Activated CD4-positive, alpha-beta memory T cell treated with anti-CD3 and anti-CD28 coated beads, Interleukin-2, amount 10 ng/mL, durations not matched to agents 7 days and 5 days (primary cell): ENCODE measurements around the gene SLC2A11. TPM values are rescaled to one million over a fixed set of nuclear protein-coding genes. Genes with fewer than 3 reads are reported as not detected.

ENCODE experiments used
- CTCF ChIA-PET: fragments of 350-600 bp; sonication (Branson Sonifier 250); formaldehyde crosslinking; loops from one replicate; lab custom pipeline; 2021; ENCODE audit warnings: antibody characterized with exemption, inconsistent platforms; lab: Charles Lee
- POLR2A ChIA-PET: fragments of 350-600 bp; sonication (Branson Sonifier 250); formaldehyde crosslinking; loops from one replicate; lab custom pipeline; 2021; ENCODE audit warnings: antibody characterized with exemption; lab: Charles Lee
- DNase-seq: peaks from one replicate; pipeline ENCODE4 v3.0.0-alpha.2; 2020
- H3K27ac Mint-ChIP-seq: one replicate; pipeline ENCODE4 v1.8.0; 2021; ENCODE audit warnings: mild to moderate bottlenecking, mixed read lengths
- H3K27me3 Mint-ChIP-seq: one replicate; pipeline ENCODE4 v1.8.0; 2021; ENCODE audit warnings: mixed read lengths
- H3K36me3 Mint-ChIP-seq: one replicate; pipeline ENCODE4 v1.8.0; 2021; ENCODE audit warnings: low read depth, mixed read lengths
- H3K4me1 Mint-ChIP-seq: one replicate; pipeline ENCODE4 v1.8.0; 2021; ENCODE audit warnings: mixed read lengths
- H3K4me3 Mint-ChIP-seq: one replicate; pipeline ENCODE4 v1.8.0; 2021; ENCODE audit warnings: mild to moderate bottlenecking, mixed read lengths
- H3K9me3 Mint-ChIP-seq: one replicate; pipeline ENCODE4 v1.8.0; 2021; ENCODE audit warnings: mixed read lengths
- total RNA-seq, 2 experiments: library from RNA; stranded (reverse); gene quantifications; one replicate each; pipeline ENCODE4 v1.2.3, GENCODE V29; 2021

Gene SLC2A11
- total RNA-seq, 2 experiments from 2014 or later = 6.5 TPM

DNA sequence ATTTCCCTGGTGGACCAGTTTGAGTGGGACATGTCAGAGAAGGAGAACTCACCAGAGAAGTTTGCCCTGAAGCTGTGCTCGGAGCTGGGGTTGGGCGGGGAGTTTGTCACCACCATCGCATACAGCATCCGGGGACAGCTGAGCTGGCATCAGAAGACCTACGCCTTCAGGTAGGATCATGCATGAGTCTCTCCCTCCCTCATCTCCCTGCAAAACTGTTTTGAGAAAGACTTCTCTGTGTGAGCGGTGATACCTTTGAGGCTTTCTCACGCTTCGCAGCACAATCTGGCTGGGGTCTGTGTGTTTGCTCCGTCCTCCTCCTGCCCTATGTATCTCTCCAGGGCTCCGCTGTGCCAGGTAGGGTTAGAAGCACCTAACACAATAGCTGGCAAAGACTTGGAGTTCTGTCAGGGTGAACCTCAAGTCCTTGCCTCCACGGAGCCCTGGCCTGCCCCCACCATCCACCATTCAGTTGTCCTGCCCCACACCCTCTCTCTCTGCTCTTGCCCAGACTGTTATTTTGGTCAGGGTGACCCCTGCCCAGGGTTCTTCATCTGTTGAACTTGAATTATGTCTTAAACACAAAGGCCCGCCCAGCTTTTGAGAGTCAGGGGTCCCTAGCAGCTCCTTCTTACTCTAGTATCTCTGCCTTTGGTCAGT lies 32.3 kb upstream of the SLC2A11 start:
- Mint-ChIP-seq H3K36me3 (peaks cover 64% of the 10 kb centered on the region), H3K27ac (peak overlapping the region; percentile 88), H3K4me3 (no peak overlapping the region), H3K4me1 (peaks cover 40% of the 10 kb centered on the region), H3K9me3 (no peaks in the 10 kb centered on the region), H3K27me3 (no peaks in the 10 kb centered on the region)
- POLR2A ChIA-PET = interaction anchor here (0.6 to 1.6 kb wide), 3 partner anchors 32 to 147 kb away, joined by 3 to 4 read pairs (median 3); partner anchors contain the start of gene SLC2A11
- CTCF ChIA-PET = interaction anchor here (0.7 to 1.5 kb wide), 4 partner anchors 11 to 69 kb away, joined by 3 to 5 read pairs (median 4); partner anchors contain the start of genes MIF and SLC2A11
- DNase-seq = no peak

DNA sequence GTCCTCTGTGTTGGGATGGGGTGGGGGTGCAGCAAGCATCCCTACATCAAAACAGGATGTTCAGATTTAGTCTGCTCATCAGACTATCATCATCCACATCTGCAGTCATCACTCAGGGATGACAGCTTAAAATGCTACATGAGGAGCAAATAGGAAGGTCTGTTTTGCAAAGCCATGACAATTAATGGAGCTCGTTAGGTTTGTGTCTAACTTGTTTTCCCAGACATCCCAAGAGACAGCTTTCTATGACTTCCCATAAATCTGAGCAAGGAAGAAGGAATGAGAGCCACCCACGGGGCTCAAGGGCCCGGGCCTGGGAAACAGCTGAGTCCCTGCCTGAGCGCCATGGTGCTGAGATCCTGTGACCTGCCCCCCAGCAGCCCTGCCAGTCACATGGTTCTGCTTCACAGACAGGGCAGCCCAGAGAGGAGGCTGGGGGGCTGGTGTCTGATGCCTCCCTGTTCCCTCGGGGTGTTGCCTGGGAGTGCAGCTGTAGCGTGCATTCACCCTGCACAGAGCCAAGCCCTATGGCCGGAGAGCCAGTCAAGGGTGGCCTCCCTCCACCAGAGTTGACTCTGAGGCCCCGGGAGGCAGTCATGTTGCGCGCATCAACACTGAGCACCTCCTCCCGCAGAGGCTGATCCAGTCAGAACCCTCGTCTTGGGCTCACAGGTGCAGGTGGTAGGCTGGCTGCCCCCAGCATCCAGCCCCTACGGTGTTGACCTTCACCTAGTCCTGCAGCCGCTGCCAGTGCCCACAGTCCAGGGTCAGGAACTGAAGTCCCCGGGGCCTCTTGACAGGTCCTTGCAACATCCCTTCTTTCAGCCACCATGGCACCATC lies 30.9 kb upstream of the SLC2A11 start:
- H3K4me3 Mint-ChIP-seq = no peak overlapping the region
- ChIA-PET POLR2A (interaction anchor here (0.9 kb wide), 1 partner anchor 8 kb away, joined by 3 read pairs; no protein-coding TSS in a partner anchor), CTCF (interaction anchor here (0.7 to 1.5 kb wide), 3 partner anchors 12 to 31 kb away, joined by 3 to 5 read pairs (median 5); partner anchors contain the start of gene SLC2A11)
- H3K27ac Mint-ChIP-seq = peak overlapping the region; percentile 88
- no peaks in the 10 kb centered on the region for H3K9me3 Mint-ChIP-seq
- no peak for DNase-seq
- peaks cover 58% of the 10 kb centered on the region for H3K36me3 Mint-ChIP-seq
- no peaks in the 10 kb centered on the region for H3K27me3 Mint-ChIP-seq
- H3K4me1 Mint-ChIP-seq = peaks cover 28% of the 10 kb centered on the region

- H3K27ac Mint-ChIP-seq = no peak overlapping the region
- no peak for DNase-seq
- no peaks in the 10 kb centered on the region for H3K9me3 Mint-ChIP-seq
- ChIA-PET CTCF (no interaction called here), POLR2A (no interaction called here)
- no peak overlapping the region for H3K4me3 Mint-ChIP-seq
- H3K36me3 Mint-ChIP-seq = peaks cover 52% of the 10 kb centered on the region
- H3K4me1 Mint-ChIP-seq = peaks cover 23% of the 10 kb centered on the region
- H3K27me3 Mint-ChIP-seq = no peaks in the 10 kb centered on the region
These were observed 30.2 kb upstream of the SLC2A11 start for GRCh38 chr22:23827351-23827995.

- peaks cover 37% of the 10 kb centered on the region for H3K36me3 Mint-ChIP-seq
- peaks cover 15% of the 10 kb centered on the region for H3K4me1 Mint-ChIP-seq
- no peak for DNase-seq
- no peaks in the 10 kb centered on the region for H3K27me3 Mint-ChIP-seq
- CTCF ChIA-PET = interaction anchor here (1.9 kb wide), 1 partner anchor 22 kb away, joined by 7 read pairs; no protein-coding TSS in a partner anchor
- no peaks in the 10 kb centered on the region for H3K9me3 Mint-ChIP-seq
- H3K4me3 Mint-ChIP-seq = no peak overlapping the region
- POLR2A ChIA-PET = interaction anchor here (0.9 kb wide), 1 partner anchor 10 kb away, joined by 3 read pairs; the partner anchor contains the start of gene DERL3
- H3K27ac Mint-ChIP-seq = peak overlapping the region; percentile 38
These were observed 28.6 kb upstream of the SLC2A11 start for GRCh38 chr22:23828800-23829680.

GRCh38 chr22:23829845-23830372 lies 27.8 kb upstream of the SLC2A11 start:
- no peak for DNase-seq
- no peak overlapping the region for H3K4me3 Mint-ChIP-seq
- peaks cover 35% of the 10 kb centered on the region for H3K36me3 Mint-ChIP-seq
- ChIA-PET POLR2A (no interaction called here), CTCF (interaction anchor here (1.9 kb wide), 1 partner anchor 21 kb away, joined by 7 read pairs; no protein-coding TSS in a partner anchor)
- peaks cover 15% of the 10 kb centered on the region for H3K4me1 Mint-ChIP-seq
- no peaks in the 10 kb centered on the region for H3K9me3 Mint-ChIP-seq
- H3K27me3 Mint-ChIP-seq = no peaks in the 10 kb centered on the region
- no peak overlapping the region for H3K27ac Mint-ChIP-seq

GRCh38 chr22:23831261-23831660 lies 26.4 kb upstream of the SLC2A11 start:
- Mint-ChIP-seq H3K4me1 (peaks cover 7% of the 10 kb centered on the region), H3K27ac (no peak overlapping the region), H3K27me3 (no peaks in the 10 kb centered on the region), H3K36me3 (peaks cover 26% of the 10 kb centered on the region), H3K4me3 (no peak overlapping the region), H3K9me3 (no peaks in the 10 kb centered on the region)
- no peak for DNase-seq
- CTCF ChIA-PET = no interaction called here
- POLR2A ChIA-PET = no interaction called here

GRCh38 chr22:23831781-23832180 lies 25.9 kb upstream of the SLC2A11 start:
- Mint-ChIP-seq H3K4me3 (no peak overlapping the region), H3K27ac (no peak overlapping the region), H3K36me3 (peaks cover 23% of the 10 kb centered on the region), H3K4me1 (peaks cover 3% of the 10 kb centered on the region), H3K9me3 (no peaks in the 10 kb centered on the region), H3K27me3 (no peaks in the 10 kb centered on the region)
- no peak for DNase-seq
- ChIA-PET CTCF (no interaction called here), POLR2A (no interaction called here)

GRCh38 chr22:23832226-23833016 lies 25.3 kb upstream of the SLC2A11 start:
- no peaks in the 10 kb centered on the region for H3K9me3 Mint-ChIP-seq
- peaks cover 4% of the 10 kb centered on the region for H3K4me1 Mint-ChIP-seq
- ChIA-PET CTCF (no interaction called here), POLR2A (no interaction called here)
- H3K4me3 Mint-ChIP-seq = no peak overlapping the region
- no peak overlapping the region for H3K27ac Mint-ChIP-seq
- DNase-seq = no peak
- H3K36me3 Mint-ChIP-seq = peaks cover 20% of the 10 kb centered on the region
- no peaks in the 10 kb centered on the region for H3K27me3 Mint-ChIP-seq

DNA sequence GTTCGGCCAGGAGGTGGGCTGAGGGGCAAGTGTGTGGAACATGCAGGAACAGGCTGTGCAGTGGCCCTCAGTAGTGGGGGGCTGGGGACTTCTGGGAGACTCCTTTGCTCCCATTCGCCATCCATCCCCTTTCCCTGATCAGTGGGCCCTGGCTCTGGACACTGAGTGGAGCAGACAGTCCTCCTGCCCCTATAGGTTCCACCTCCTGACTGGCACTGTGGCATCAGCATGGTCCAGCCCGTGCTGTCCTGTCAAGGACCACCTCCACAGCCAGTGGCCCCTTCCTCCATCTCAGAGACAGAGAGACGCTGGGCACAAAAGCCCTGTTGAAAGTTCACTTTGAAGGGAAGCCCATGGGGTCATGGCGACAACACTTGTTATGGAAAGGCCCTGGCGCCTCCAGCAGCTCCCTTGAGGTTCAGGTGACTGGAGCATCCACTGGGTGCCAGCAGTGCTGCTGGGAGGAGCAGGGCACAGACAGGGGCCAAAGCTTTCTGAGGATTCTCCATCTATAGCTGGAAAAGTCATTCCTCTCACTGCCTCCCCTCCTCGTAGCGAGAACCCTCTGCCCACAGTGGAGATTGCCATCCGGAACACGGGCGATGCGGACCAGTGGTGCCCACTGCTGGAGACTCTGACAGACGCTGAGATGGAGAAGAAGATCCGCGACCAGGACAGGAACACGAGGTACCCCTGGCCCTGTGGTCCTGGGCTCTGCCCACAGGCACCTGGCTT lies 24.5 kb upstream of the SLC2A11 start:
- DNase-seq = no peak
- ChIA-PET POLR2A (no interaction called here), CTCF (no interaction called here)
- Mint-ChIP-seq H3K27ac (no peak overlapping the region), H3K9me3 (no peaks in the 10 kb centered on the region), H3K36me3 (peaks cover 19% of the 10 kb centered on the region), H3K4me1 (peaks cover 8% of the 10 kb centered on the region), H3K27me3 (no peaks in the 10 kb centered on the region), H3K4me3 (no peak overlapping the region)

DNA sequence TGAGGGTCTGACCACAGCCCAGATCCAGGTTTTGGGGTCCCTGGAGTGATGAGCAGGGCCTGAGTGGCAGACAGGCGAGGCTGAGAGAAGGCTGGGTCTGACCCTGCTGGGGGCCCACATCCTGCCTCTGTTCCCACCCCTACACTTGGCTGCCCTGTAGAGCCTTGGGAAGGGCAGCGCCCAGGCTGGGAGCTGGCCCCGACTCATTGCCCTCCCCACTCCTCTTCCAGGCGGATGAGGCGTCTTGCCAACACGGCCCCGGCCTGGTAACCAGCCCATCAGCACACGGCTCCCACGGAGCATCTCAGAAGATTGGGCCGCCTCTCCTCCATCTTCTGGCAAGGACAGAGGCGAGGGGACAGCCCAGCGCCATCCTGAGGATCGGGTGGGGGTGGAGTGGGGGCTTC lies 23.8 kb upstream of the SLC2A11 start:
- no peak overlapping the region for H3K27ac Mint-ChIP-seq
- ChIA-PET POLR2A (no interaction called here), CTCF (no interaction called here)
- peaks cover 15% of the 10 kb centered on the region for H3K36me3 Mint-ChIP-seq
- no peak overlapping the region for H3K4me3 Mint-ChIP-seq
- peaks cover 12% of the 10 kb centered on the region for H3K4me1 Mint-ChIP-seq
- H3K9me3 Mint-ChIP-seq = no peaks in the 10 kb centered on the region
- DNase-seq = no peak
- H3K27me3 Mint-ChIP-seq = no peaks in the 10 kb centered on the region

- no peak overlapping the region for H3K4me3 Mint-ChIP-seq
- no peaks in the 10 kb centered on the region for H3K27me3 Mint-ChIP-seq
- ChIA-PET CTCF (no interaction called here), POLR2A (interaction anchor here (1.2 to 1.8 kb wide), 2 partner anchors 14 to 48 kb away, joined by 4 to 5 read pairs; partner anchors contain the start of gene SMARCB1)
- no peak overlapping the region for H3K27ac Mint-ChIP-seq
- no peak for DNase-seq
- H3K9me3 Mint-ChIP-seq = no peaks in the 10 kb centered on the region
- peaks cover 10% of the 10 kb centered on the region for H3K36me3 Mint-ChIP-seq
- H3K4me1 Mint-ChIP-seq = peaks cover 17% of the 10 kb centered on the region
These were observed 23.3 kb upstream of the SLC2A11 start for GRCh38 chr22:23834406-23834792.
